Transverse colon (tissue), 4 donors: ENCODE results near the gene SUPT4H1.

Experiments used
- POLR2AphosphoS5 ChIP-seq, 3 donors: sonication (generic); formaldehyde crosslinking; IDR thresholded peaks; one replicate each; pipeline ENCODE4 v1.6.1; 2016; ENCODE audit warnings: antibody characterized with exemption in 3 of 3
- TF ChIP-seq, protein P1 (sequence below), 5 experiments: fragments of 200-600 bp in 3 of 5; fragments of 450-650 bp in 2 of 5; sonication (generic) in 3 of 5; IDR thresholded peaks; 1 replicate in 2 of 5; 2 replicates in 3 of 5; pipeline ENCODE4 v1.5.1; 2016 to 2017; ENCODE audit warnings: antibody characterized with exemption in 5 of 5, inconsistent platforms in 3 of 5, mild to moderate bottlenecking in 2 of 5, moderate library complexity in 1 of 5

GRCh38 chr17:58391302-58391984, 39.4 kb upstream of the SUPT4H1 start:
- TF ChIP-seq, protein P1, sequence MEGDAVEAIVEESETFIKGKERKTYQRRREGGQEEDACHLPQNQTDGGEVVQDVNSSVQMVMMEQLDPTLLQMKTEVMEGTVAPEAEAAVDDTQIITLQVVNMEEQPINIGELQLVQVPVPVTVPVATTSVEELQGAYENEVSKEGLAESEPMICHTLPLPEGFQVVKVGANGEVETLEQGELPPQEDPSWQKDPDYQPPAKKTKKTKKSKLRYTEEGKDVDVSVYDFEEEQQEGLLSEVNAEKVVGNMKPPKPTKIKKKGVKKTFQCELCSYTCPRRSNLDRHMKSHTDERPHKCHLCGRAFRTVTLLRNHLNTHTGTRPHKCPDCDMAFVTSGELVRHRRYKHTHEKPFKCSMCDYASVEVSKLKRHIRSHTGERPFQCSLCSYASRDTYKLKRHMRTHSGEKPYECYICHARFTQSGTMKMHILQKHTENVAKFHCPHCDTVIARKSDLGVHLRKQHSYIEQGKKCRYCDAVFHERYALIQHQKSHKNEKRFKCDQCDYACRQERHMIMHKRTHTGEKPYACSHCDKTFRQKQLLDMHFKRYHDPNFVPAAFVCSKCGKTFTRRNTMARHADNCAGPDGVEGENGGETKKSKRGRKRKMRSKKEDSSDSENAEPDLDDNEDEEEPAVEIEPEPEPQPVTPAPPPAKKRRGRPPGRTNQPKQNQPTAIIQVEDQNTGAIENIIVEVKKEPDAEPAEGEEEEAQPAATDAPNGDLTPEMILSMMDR (IDR thresholded peaks at IDR 0.05), result no peak
- TF ChIP-seq POLR2AphosphoS5 (IDR thresholded peaks at IDR 0.05), result peak; percentile 34 to 82 (median 81)
